Peyer's patch (tissue), 4 donors: ENCODE measurements around the gene TMC7.

Experiments used
- POLR2A ChIP-seq, 2 donors: fragments of 450-650 bp; IDR thresholded peaks; one replicate each; pipeline ENCODE4 v1.5.1; 2017; ENCODE audit warnings: antibody characterized with exemption in 2 of 2, mild to moderate bottlenecking in 2 of 2, moderate library complexity in 2 of 2
- TF ChIP-seq, protein P1 (sequence below), 6 experiments: fragments of 450-650 bp in 4 of 6; fragments of 200-600 bp in 2 of 6; sonication (generic) in 1 of 6; IDR thresholded peaks; one replicate each; pipeline ENCODE4 v1.5.1; 2017 to 2019; ENCODE audit warnings: antibody characterized with exemption in 6 of 6, mild to moderate bottlenecking in 3 of 6, moderate library complexity in 1 of 6

DNA sequence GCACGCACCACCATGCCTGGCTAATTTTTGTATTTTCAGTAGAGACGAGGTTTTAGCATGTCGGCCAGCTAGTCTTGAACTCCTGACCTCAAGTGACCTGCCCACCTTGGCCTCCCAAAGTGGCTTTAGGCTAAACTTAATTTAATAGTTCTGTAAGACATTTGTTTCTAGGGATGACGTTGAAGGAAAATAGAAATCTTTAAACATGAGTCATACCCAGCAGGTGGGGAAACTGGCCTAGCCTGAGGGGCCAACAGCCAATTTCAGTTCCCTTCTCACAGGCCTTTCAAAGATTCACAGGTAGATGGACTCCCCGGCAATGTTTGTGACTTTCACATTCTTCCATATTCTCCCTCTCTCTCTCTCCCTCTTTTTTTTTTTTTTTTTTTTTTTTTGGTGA is 111.9 kb downstream of the TMC7 start:
- TF ChIP-seq, protein P1, sequence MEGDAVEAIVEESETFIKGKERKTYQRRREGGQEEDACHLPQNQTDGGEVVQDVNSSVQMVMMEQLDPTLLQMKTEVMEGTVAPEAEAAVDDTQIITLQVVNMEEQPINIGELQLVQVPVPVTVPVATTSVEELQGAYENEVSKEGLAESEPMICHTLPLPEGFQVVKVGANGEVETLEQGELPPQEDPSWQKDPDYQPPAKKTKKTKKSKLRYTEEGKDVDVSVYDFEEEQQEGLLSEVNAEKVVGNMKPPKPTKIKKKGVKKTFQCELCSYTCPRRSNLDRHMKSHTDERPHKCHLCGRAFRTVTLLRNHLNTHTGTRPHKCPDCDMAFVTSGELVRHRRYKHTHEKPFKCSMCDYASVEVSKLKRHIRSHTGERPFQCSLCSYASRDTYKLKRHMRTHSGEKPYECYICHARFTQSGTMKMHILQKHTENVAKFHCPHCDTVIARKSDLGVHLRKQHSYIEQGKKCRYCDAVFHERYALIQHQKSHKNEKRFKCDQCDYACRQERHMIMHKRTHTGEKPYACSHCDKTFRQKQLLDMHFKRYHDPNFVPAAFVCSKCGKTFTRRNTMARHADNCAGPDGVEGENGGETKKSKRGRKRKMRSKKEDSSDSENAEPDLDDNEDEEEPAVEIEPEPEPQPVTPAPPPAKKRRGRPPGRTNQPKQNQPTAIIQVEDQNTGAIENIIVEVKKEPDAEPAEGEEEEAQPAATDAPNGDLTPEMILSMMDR (IDR thresholded peaks at IDR 0.05), result no peak
- no peak for TF ChIP-seq POLR2A (IDR thresholded peaks at IDR 0.05)
